GM18511 (cell line): Measurements from ENCODE around the gene RAB11FIP5.
"Not testable (repeated sequence)": the region's sequence is repeated elsewhere in the genome, so short reads cannot be mapped to it uniquely, and the experiment has no call there.

Source experiments
- ATAC-seq: cut with Tn5 transposase; IDR thresholded peaks from one replicate; pipeline ENCODE4 v1.9.1; 2021; ENCODE audit warnings: mild to moderate bottlenecking, moderate library complexity; ENCODE audit not compliant: unreplicated experiment

RAB11FIP5 gene

GRCh38 chr2:73110168-73111072, 2.3 kb downstream of the RAB11FIP5 start:
- ATAC-seq = no peak

DNA sequence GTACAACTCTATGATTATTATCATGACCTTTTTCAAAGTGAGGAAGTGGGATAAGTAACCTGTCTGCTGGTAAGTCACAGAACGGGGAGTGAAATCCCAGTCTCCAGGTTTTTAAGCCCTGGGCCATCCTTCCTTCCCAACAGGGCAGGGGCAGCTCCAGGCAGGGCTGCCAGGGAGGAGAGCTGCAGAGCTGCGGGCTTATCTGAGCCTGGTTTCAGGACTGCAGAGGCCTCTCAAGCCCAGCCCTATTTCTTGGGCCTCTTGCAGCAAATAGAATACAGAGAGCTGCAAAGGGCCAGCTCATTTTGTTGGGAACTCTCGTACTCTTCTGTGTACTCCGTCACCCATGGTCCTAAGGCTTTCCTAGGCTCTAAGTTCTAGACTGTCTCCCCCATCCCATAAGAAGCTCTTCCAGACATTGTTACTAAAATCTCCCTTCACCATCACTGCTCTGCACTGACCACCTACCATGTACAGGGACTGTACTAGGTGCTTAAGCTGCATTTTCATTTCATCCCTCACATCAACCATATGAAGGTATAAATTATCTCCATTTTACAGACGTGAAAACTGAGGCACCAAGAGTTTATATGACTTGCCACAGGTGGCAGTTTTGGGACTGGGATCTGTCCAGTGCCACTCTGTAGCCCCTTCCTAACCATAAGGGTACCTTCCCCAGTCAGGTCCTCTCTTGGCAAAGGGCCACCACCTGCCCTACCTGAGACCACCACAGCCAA, 3.1 kb downstream of the RAB11FIP5 start:
- ATAC-seq = no peak

DNA sequence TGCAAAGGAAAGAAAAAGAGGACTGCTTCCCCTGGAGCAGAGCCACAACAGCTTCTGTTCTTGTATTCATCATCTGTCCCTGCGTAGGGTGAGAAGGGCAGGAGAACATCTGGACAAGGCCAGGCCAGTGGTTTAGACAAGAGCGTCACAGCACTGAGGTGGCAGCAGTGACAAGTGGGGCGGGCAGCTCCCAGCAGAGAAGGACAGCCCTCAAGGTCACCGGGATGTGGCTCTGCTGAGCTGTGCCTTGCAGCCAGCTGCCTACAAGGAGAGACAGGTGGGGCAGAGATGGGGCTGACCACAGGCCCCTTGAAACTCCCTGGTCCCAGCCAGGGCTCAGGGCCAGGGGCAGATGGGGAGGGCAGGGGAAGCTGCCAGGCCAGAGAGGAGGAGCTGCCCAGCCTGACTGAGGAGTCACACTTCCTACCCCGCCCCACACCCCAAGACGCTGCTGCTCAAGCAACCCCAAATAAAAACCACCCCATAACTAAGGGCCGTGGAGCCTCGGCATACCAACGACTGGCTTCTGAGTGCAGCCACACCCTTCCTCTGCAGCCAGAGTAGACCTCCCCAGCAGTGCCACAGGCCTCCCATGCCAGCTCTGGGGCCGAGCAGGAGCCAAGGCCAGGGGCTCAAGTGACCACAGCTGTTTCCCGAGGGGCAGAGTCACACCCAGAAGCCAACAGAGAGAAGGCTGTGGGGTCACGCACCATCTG, 5.4 kb downstream of the RAB11FIP5 start:
- ATAC-seq = no peak

GRCh38 chr2:73106791-73107190, 6.0 kb downstream of the RAB11FIP5 start:
- no peak for ATAC-seq

DNA sequence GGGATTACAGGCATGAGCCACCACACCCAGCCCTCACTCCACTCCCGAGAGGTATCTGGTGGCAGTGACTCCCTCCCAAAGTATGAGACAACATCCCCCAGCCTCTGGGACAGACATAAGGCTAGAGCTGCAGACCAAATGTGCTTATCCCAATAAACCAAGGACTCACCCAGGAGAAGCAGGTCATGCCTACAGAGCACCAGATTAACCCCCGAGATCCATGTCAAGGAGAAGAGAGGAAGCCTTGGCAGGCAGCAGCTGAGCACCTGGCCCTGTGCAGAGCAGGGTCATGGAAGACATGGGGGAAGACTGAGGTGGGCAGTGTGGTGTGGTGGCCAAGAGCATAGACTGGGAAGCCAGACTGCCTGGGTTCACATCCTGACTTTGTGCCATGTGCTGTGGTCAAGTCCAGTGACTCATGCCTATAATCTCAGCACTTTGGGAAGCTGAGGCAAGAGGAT, 7.2 kb downstream of the RAB11FIP5 start:
- no peak for ATAC-seq

- no peak for ATAC-seq
Measured at GRCh38 chr2:73104933-73105332, 7.8 kb downstream of the RAB11FIP5 start.

- no peak for ATAC-seq
Measured at GRCh38 chr2:73103018-73103542, 9.7 kb downstream of the RAB11FIP5 start.

GRCh38 chr2:73101626-73102256, 11.0 kb downstream of the RAB11FIP5 start:
- no peak for ATAC-seq

GRCh38 chr2:73100956-73101355, 11.8 kb downstream of the RAB11FIP5 start:
- no peak for ATAC-seq

GRCh38 chr2:73099486-73099885, 13.3 kb downstream of the RAB11FIP5 start:
- ATAC-seq = no peak

DNA sequence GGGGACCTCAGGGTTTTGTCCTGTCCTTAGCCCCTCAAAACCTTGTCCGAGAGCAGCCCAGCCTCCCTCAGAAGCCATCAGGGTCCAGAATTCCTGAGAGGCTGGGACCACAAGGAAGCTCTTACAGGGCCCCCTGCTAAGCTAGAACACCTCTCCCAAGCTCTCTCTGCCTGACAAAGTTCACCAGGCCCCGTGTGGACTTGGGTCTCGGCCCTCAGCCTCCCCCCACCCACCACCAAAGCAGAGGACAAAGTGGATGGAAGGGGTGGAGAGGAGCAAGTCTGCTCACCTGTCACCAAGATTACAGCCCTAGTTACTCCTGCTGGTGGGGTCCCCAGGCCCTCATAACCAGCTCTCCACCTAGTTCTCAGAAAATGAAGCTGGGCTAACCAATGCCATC, 16.8 kb downstream of the RAB11FIP5 start:
- ATAC-seq = no peak

DNA sequence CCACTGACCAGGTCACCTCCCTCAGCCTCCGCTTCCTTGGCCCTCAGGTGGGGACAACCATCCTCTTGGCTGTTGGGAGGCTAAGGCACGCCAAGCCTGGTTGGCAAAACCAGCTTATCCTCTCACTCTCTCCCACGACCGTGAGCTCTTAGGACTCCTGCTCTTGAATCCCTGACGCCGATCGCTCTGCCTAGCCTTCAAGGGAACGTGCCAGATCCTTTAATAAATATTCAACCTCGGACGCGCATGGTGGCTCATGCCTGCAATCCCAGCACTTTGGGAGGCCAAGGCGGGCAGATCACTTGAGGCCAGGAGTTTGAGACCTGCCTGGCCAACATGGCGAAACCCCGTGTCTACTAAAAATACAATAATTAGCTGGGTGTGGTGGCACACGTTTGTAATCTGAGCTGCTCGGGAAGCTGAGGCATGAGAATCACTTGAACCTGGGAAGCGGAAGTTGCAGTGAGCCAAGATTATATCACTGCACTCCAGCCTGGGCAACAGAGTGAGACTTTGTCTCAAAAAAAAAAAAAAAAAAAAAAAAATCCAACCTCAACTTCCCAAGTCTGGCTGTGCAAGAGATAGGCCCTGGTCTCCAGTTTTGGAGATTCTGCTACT, 19.0 kb downstream of the RAB11FIP5 start:
- not testable (repeated sequence) for ATAC-seq

GRCh38 chr2:73092146-73092783, 20.5 kb downstream of the RAB11FIP5 start:
- ATAC-seq = no peak

DNA sequence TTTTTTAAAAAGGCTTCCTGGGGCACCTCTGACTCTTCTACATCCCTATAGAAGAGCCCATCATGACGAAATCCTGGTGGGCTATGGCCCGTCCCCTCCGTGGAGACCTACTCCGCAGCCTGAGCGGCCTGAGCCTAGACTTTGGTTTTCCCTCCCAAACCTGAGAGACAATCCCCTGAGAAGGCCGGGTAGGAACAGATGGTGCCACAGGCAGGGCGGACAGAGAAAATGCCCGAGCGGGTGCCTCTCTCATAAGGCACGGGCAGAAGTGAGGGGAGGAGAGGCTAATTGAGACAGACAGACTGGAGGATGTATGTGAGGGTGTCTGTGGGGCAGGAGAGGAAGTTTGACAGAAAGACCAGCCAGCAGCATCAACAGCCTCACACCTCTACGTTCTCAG, 21.1 kb downstream of the RAB11FIP5 start:
- no peak for ATAC-seq

- no peak for ATAC-seq
Measured at GRCh38 chr2:73091164-73091563, 21.6 kb downstream of the RAB11FIP5 start.

DNA sequence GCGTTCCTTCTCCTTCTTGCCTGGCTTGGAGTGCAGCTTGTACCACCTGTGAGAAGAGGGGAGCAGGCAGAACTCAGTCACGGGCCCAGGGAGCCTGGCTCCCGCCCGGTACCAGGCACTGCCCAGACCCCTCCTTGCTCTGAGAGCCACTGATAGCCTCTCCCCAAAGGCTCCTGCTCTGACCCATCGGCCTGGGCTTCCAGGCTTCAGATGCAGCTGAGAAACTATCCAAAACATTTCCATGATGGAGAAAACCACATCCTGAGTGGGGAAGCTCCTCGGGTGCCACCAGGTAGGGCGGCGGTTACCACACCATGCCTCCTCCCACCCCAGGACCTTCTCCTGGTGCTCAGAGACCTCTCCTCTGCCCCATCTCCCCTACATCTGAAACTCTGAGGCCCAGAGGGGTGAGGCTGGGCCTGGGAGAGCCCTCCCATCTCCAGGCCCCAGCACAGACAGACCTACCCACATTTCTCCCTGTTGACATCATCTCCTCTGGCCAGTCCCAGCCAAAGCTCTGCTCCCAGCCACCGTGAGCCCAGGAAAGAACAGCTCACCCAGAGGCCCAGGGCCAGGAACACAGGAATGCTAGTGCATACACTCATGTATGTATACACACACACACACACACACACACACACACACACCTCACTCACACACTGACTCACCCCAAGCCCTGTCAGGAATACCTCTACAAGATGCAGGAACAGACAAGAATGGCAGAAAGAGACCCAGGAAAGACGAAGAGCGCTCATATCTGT, 23.3 kb downstream of the RAB11FIP5 start:
- ATAC-seq = no peak

DNA sequence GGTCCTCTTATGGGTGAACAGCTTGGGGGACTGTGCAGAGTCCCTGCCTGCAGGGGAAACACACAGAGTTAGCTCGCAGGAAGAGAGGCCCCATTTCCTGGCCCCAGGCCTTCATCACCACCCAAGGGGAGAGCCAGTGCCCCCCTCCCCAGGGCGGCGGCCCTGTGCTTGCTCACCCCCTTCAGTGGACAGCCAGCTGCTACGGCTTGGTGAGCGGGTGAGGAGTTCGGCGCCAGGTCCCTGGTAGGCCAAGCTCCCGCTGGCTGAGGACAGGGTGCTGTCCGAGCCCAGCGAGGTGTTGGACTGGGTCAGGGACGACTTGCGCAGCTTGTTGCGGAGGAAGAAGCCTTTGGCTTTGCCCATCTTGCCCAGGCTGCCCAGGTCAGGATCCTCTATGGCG, 24.0 kb downstream of the RAB11FIP5 start:
- ATAC-seq = no peak

- ATAC-seq = no peak
Measured at GRCh38 chr2:73088211-73088610, 24.5 kb downstream of the RAB11FIP5 start.

DNA sequence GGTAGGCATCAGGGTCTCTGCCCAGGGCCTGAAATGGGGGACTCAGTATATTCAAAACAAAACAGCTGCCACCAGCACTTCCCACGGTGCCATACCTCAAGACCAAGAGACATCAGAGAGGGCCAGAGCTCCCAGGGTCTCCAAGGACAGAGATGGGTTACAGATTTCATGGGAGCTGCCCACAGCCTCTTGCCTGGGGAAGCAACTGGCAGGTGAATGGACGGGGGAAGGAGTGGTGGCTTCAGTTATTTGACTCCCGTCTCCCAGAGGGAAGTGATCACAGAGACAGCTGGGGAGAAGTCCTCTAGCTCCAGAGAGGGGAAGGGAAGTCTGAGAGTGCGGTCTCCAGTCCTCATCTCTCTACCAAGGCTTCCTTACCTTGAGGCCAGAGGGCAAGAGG, 25.4 kb downstream of the RAB11FIP5 start:
- ATAC-seq = no peak
